H9 (cell line): Measurements from ENCODE around the gene ATP2B2. TPM values are rescaled to one million over a fixed set of nuclear protein-coding genes. Genes with fewer than 3 reads are reported as not detected.
"Not testable (repeated sequence)": the region's sequence is repeated elsewhere in the genome, so short reads cannot be mapped to it uniquely, and the experiment has no call there.

ENCODE experiments used
- DNase-seq: peaks from one replicate; pipeline ENCODE4 v3.0.0-alpha.2; 2017
- H2AFZ ChIP-seq: one replicate; pipeline ENCODE4 v1.6.1; 2013; ENCODE audit warnings: mild to moderate bottlenecking, low read length, control low read depth, moderate library complexity
- H2AK5ac ChIP-seq: 2 replicates; pipeline ENCODE4 v1.6.1; 2013; ENCODE audit warnings: low read length, control low read depth, mixed read lengths; ENCODE audit not compliant: insufficient read length
- H2BK120ac ChIP-seq: one replicate; pipeline ENCODE4 v1.6.1; 2013; ENCODE audit warnings: low read depth, mild to moderate bottlenecking, low read length, control low read depth, inconsistent platforms; ENCODE audit not compliant: poor library complexity, severe bottlenecking
- H2BK12ac ChIP-seq: 2 replicates; pipeline ENCODE4 v1.6.1; 2013; ENCODE audit warnings: low read length, control low read depth, mixed read lengths, low read depth; ENCODE audit not compliant: insufficient read length
- H2BK15ac ChIP-seq: 2 replicates; pipeline ENCODE4 v1.6.1; 2013; ENCODE audit warnings: low read depth, low read length, control low read depth
- H2BK20ac ChIP-seq: one replicate; pipeline ENCODE4 v1.6.1; 2013; ENCODE audit warnings: low read depth, mild to moderate bottlenecking, low read length, control low read depth, inconsistent platforms; ENCODE audit not compliant: poor library complexity, severe bottlenecking
- H2BK5ac ChIP-seq: 2 replicates; pipeline ENCODE4 v1.6.1; 2013; ENCODE audit warnings: low read length, control low read depth, mixed read lengths; ENCODE audit not compliant: insufficient read length
- H3K14ac ChIP-seq: 2 replicates; pipeline ENCODE4 v1.6.1; 2013; ENCODE audit warnings: low read length, control low read depth; ENCODE audit not compliant: insufficient read depth
- H3K18ac ChIP-seq: 2 replicates; pipeline ENCODE4 v1.6.1; 2013; ENCODE audit warnings: low read depth, mild to moderate bottlenecking, mixed read lengths, low read length, control low read depth; ENCODE audit not compliant: insufficient read length
- H3K23ac ChIP-seq: 2 replicates; pipeline ENCODE4 v1.6.1; 2013; ENCODE audit warnings: low read length, control low read depth, mixed read lengths, low read depth; ENCODE audit not compliant: insufficient read length
- H3K23me2 ChIP-seq: 2 replicates; pipeline ENCODE4 v1.6.1; 2013; ENCODE audit warnings: low read depth, mild to moderate bottlenecking, mixed read lengths, low read length, control low read depth; ENCODE audit not compliant: insufficient read length, poor library complexity, severe bottlenecking
- H3K27ac ChIP-seq: 2 replicates; pipeline ENCODE4 v1.5.1; 2013; ENCODE audit warnings: low read length, control low read depth, mixed read lengths, low read depth; ENCODE audit not compliant: insufficient read length
- H3K27me3 ChIP-seq: 2 replicates; pipeline ENCODE4 v1.6.1; 2013; ENCODE audit warnings: low read length, control low read depth, inconsistent platforms; ENCODE audit not compliant: insufficient read depth
- H3K4ac ChIP-seq: 2 replicates; pipeline ENCODE4 v1.6.1; 2013; ENCODE audit warnings: low read depth, mild to moderate bottlenecking, control low read depth, inconsistent platforms, low read length, moderate library complexity
- H3K4me1 ChIP-seq: 2 replicates; pipeline ENCODE4 v1.6.1; 2013; ENCODE audit warnings: low read length, control low read depth, inconsistent platforms; ENCODE audit not compliant: insufficient read depth
- H3K4me2 ChIP-seq: 2 replicates; pipeline ENCODE4 v1.6.1; 2013; ENCODE audit warnings: low read length, control low read depth, mixed read lengths; ENCODE audit not compliant: insufficient read length, insufficient read depth
- H3K56ac ChIP-seq: 2 replicates; pipeline ENCODE4 v1.6.1; 2013; ENCODE audit warnings: low read depth, mild to moderate bottlenecking, mixed read lengths, low read length, control low read depth; ENCODE audit not compliant: insufficient read length
- H3K79me1 ChIP-seq: 2 replicates; pipeline ENCODE4 v1.6.1; 2013; ENCODE audit warnings: low read depth, mild to moderate bottlenecking, moderate library complexity, low read length, control low read depth, inconsistent platforms; ENCODE audit not compliant: insufficient read depth, poor library complexity, severe bottlenecking
- H3K79me2 ChIP-seq: 2 replicates; pipeline ENCODE4 v1.6.1; 2013; ENCODE audit warnings: low read length, control low read depth, inconsistent platforms; ENCODE audit not compliant: insufficient read depth
- H3K9ac ChIP-seq: 2 replicates; pipeline ENCODE4 v1.6.1; 2013; ENCODE audit warnings: low read length, control low read depth, mixed read lengths; ENCODE audit not compliant: insufficient read length; ENCODE audit errors: extremely low read depth
- H3K9me3 ChIP-seq: one replicate; pipeline ENCODE4 v1.6.1; 2013; ENCODE audit warnings: low read depth, low read length, inconsistent platforms; ENCODE audit not compliant: control insufficient read depth
- H3T11ph ChIP-seq: one replicate; pipeline ENCODE4 v1.6.1; 2013; ENCODE audit warnings: mild to moderate bottlenecking, low read length, control low read depth, inconsistent platforms
- H4K20me1 ChIP-seq: one replicate; pipeline ENCODE4 v1.6.1; 2013; ENCODE audit not compliant: control insufficient read depth, insufficient read length, insufficient read depth
- H4K5ac ChIP-seq: 2 replicates; pipeline ENCODE4 v1.6.1; 2013; ENCODE audit warnings: low read depth, mild to moderate bottlenecking, mixed read lengths, low read length, control low read depth; ENCODE audit not compliant: insufficient read length
- H4K8ac ChIP-seq: replicated peaks from 2 replicates; pipeline ENCODE4 v1.6.1; 2013; ENCODE audit warnings: low read length, control low read depth, mixed read lengths, low read depth; ENCODE audit not compliant: insufficient read length
- H4K91ac ChIP-seq: 2 replicates; pipeline ENCODE4 v1.6.1; 2013; ENCODE audit warnings: low read depth, mild to moderate bottlenecking, moderate library complexity, mixed read lengths, low read length, control low read depth; ENCODE audit not compliant: insufficient read length
- H3K27ac Mint-ChIP-seq, 3 experiments: 2 replicates in 2 of 3; 3 replicates in 1 of 3; pipeline ENCODE4 v1.8.0; 2020 to 2021; ENCODE audit warnings: mixed read lengths in 3 of 3, mild to moderate bottlenecking in 1 of 3, moderate library complexity in 1 of 3
- H3K27me3 Mint-ChIP-seq: 2 replicates; pipeline ENCODE4 v1.8.0; 2021; ENCODE audit warnings: low read depth, mild to moderate bottlenecking, moderate library complexity, mixed read lengths
- H3K36me3 Mint-ChIP-seq, 3 experiments: 2 replicates in 2 of 3; 3 replicates in 1 of 3; pipeline ENCODE4 v1.8.0; 2020 to 2021; ENCODE audit warnings: low read depth in 3 of 3, mixed read lengths in 3 of 3; ENCODE audit not compliant: insufficient read depth in 1 of 3
- H3K4me1 Mint-ChIP-seq, 2 experiments: 2 replicates each; pipeline ENCODE4 v1.8.0; 2020; ENCODE audit warnings: mixed read lengths in 2 of 2
- H3K4me3 Mint-ChIP-seq, 2 experiments: 2 replicates in 1 of 2; 3 replicates in 1 of 2; pipeline ENCODE4 v1.8.0; 2020 to 2021; ENCODE audit warnings: mild to moderate bottlenecking in 2 of 2, mixed read lengths in 2 of 2, moderate library complexity in 1 of 2
- H3K9me3 Mint-ChIP-seq, 2 experiments: 2 replicates in 1 of 2; 3 replicates in 1 of 2; pipeline ENCODE4 v1.8.0; 2020; ENCODE audit warnings: mild to moderate bottlenecking in 2 of 2, mixed read lengths in 2 of 2, moderate library complexity in 1 of 2
- CTCF ChIP-seq: fragments of 200-600 bp; sonication (generic); conservative IDR thresholded peaks from 3 replicates; pipeline ENCODE4 v1.8.0; 2021; ENCODE audit warnings: antibody characterized with exemption, mild to moderate bottlenecking
- WGBS: extraction: QIAGEN DNeasy Blood & Tissue Kit; methylation state at CpG from one replicate; pipeline ENCODE4 v1.1.7; 2013; ENCODE audit warnings: missing lambda C conversion rate, low lambda C conversion rate, mixed read lengths; ENCODE audit not compliant: insufficient read length; ENCODE audit errors: extremely low coverage; 5-methylcytosine and 5-hydroxymethylcytosine counted together
- total RNA-seq: library from RNA; stranded (reverse); gene quantifications from 2 replicates; pipeline ENCODE4 v1.2.1, GENCODE V29; 2021

The ATP2B2 gene
- total RNA-seq, 1 experiment from 2014 or later, result 0.33 TPM

- peaks cover 0 to 3% of the 10 kb centered on the region in 2 experiments; a peak in 1 of 4 replicates for H3K4me1 Mint-ChIP-seq
- Histone ChIP-seq H3K27me3 (no peaks in the 10 kb centered on the region), H3K27ac (no peak overlapping the region), H3K23me2 (no peaks in the 10 kb centered on the region), H4K91ac (no peak overlapping the region), H3T11ph (no peak overlapping the region), H3K79me1 (no peaks in the 10 kb centered on the region), H3K9me3 (no peaks in the 10 kb centered on the region), H4K20me1 (no peaks in the 10 kb centered on the region), H3K4ac (no peak overlapping the region), H2BK5ac (no peak overlapping the region), H3K56ac (no peak overlapping the region), H2AFZ (no peak overlapping the region), H3K14ac (no peak overlapping the region), H2AK5ac (no peak overlapping the region), H4K8ac (no peak overlapping the region), H2BK120ac (no peak overlapping the region), H2BK20ac (no peak overlapping the region), H3K18ac (no peak overlapping the region), H3K4me2 (no peak overlapping the region), H4K5ac (no peak overlapping the region), H3K23ac (no peak overlapping the region), H3K4me1 (no peaks in the 10 kb centered on the region), H3K79me2 (no peaks in the 10 kb centered on the region), H2BK15ac (no peak overlapping the region), H3K9ac (no peak overlapping the region), H2BK12ac (no peak overlapping the region)
- peaks cover 28% of the 10 kb centered on the region for H3K27me3 Mint-ChIP-seq
- no peak overlapping the region for H3K27ac Mint-ChIP-seq
- TF ChIP-seq CTCF, result no peak
- H3K36me3 Mint-ChIP-seq, result no peaks in the 10 kb centered on the region; a peak in 1 of 7 replicates
- no peak overlapping the region for H3K4me3 Mint-ChIP-seq
- no CpG with 5 or more reads among the region's 2 CpGs for WGBS
- DNase-seq, result no peak
- H3K9me3 Mint-ChIP-seq, result peaks cover 35 to 36% of the 10 kb centered on the region in 2 experiments
Measured at GRCh38 chr3:10542518-10542917, 37.1 kb upstream of the ATP2B2 start.

- H3K27me3 ChIP-seq, H4K20me1 ChIP-seq, H3K4me1 Mint-ChIP-seq, H3K36me3 Mint-ChIP-seq, H3K18ac ChIP-seq, H3K4me3 Mint-ChIP-seq, H3K9me3 ChIP-seq, H3K79me1 ChIP-seq, H4K8ac ChIP-seq, H3K14ac ChIP-seq, H2AFZ ChIP-seq, H3T11ph ChIP-seq, H3K23me2 ChIP-seq, H2AK5ac ChIP-seq, H3K27ac Mint-ChIP-seq, H3K4me2 ChIP-seq, H2BK12ac ChIP-seq, H3K79me2 ChIP-seq, H3K56ac ChIP-seq, H4K5ac ChIP-seq, H4K91ac ChIP-seq, H3K27ac ChIP-seq, H3K4me1 ChIP-seq, DNase-seq, H3K23ac ChIP-seq, H3K9ac ChIP-seq, H2BK20ac ChIP-seq, H3K4ac ChIP-seq, H2BK5ac ChIP-seq, H2BK15ac ChIP-seq, H2BK120ac ChIP-seq: not testable (repeated sequence)
- WGBS, result no CpG with 5 or more reads among the region's 6 CpGs
- H3K9me3 Mint-ChIP-seq, result peaks cover 35 to 36% of the 10 kb centered on the region in 2 experiments
- peaks cover 27% of the 10 kb centered on the region for H3K27me3 Mint-ChIP-seq
Measured at GRCh38 chr3:10540347-10540746, 35.0 kb upstream of the ATP2B2 start.
